ENCODE data around the gene STRA8. TPM values are rescaled to one million over a fixed set of nuclear protein-coding genes. Genes with fewer than 3 reads are reported as not detected.

The STRA8 gene
- total RNA-seq, 1 experiment from 2014 or later = not detected

- BruUV-seq (replicated peaks) = no TSS peak
- ChIA-PET CTCF (no interaction called here), POLR2A (no interaction called here)
- in situ Hi-C loops (cut with HindIII; ENCODE audit: low pct_unique_long_range_greater_than_20kb, low sequenced_read_pairs) = no loop called here
- no peaks in the 10 kb centered on the region for H3K27me3 ChIP-seq (ENCODE audit: control insufficient read depth, insufficient read depth, low read length)
- H3K27ac ChIP-seq (ENCODE audit: low read length) = no peak overlapping the region
- H3K4me3 ChIP-seq (ENCODE audit: low read depth in 2 of 2, low read length in 2 of 2) = no peak overlapping the region
- ATAC-seq (no peak), DNase-seq (ENCODE audit: low read depth, low spot score) (no peak)
- no peak for TF ChIP-seq POLR2AphosphoS5 (IDR thresholded peaks at IDR 0.05; ENCODE audit: low read depth, low read length)
- H3K4me1 ChIP-seq (ENCODE audit: control insufficient read depth, insufficient read depth, low read length) = 0 out of 2 replicates have a peak, but pooled peaks cover 3% of the 10 kb centered on the region
- H3K36me3 ChIP-seq (ENCODE audit: control insufficient read depth, insufficient read depth, low read length) = no peaks in the 10 kb centered on the region
- intact Hi-C loops (cut with micrococcal nuclease; ENCODE audit: unreplicated experiment) = loop anchor here (5.0 to 10.0 kb wide), 2 partner anchors 221 to 273 kb away; partner anchors contain the start of gene NUP205
- no peaks in the 10 kb centered on the region for H3K9me3 ChIP-seq (ENCODE audit: control insufficient read depth, insufficient read depth, low read depth, low read length)
Measured at GRCh38 chr7:135283959-135284638, 50.5 kb downstream of the STRA8 start.

- H3K9me3 ChIP-seq (ENCODE audit: control insufficient read depth, insufficient read depth, low read depth, low read length) = no peaks in the 10 kb centered on the region
- TF ChIP-seq SIN3A (IDR thresholded peaks at IDR 0.05; ENCODE audit: borderline replicate concordance, insufficient read depth, low read depth, low read length) (no peak), REST (IDR thresholded peaks at IDR 0.05; ENCODE audit: insufficient read depth in 1 of 2, low read depth in 2 of 2, low read length in 1 of 2) (no peak), POLR2AphosphoS5 (IDR thresholded peaks at IDR 0.05; ENCODE audit: low read depth, low read length) (no peak), TCF7L2 (IDR thresholded peaks at IDR 0.05; ENCODE audit: low read depth, low read length) (no peak)
- TF ChIP-seq, protein P1, sequence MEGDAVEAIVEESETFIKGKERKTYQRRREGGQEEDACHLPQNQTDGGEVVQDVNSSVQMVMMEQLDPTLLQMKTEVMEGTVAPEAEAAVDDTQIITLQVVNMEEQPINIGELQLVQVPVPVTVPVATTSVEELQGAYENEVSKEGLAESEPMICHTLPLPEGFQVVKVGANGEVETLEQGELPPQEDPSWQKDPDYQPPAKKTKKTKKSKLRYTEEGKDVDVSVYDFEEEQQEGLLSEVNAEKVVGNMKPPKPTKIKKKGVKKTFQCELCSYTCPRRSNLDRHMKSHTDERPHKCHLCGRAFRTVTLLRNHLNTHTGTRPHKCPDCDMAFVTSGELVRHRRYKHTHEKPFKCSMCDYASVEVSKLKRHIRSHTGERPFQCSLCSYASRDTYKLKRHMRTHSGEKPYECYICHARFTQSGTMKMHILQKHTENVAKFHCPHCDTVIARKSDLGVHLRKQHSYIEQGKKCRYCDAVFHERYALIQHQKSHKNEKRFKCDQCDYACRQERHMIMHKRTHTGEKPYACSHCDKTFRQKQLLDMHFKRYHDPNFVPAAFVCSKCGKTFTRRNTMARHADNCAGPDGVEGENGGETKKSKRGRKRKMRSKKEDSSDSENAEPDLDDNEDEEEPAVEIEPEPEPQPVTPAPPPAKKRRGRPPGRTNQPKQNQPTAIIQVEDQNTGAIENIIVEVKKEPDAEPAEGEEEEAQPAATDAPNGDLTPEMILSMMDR (IDR thresholded peaks at IDR 0.05) = no peak
- ChIA-PET CTCF (no interaction called here), POLR2A (no interaction called here)
- no peaks in the 10 kb centered on the region for H3K36me3 ChIP-seq (ENCODE audit: control insufficient read depth, insufficient read depth, low read length)
- ATAC-seq = no peak
- no peaks in the 10 kb centered on the region for H3K27me3 ChIP-seq (ENCODE audit: control insufficient read depth, insufficient read depth, low read length)
- H3K27ac ChIP-seq (ENCODE audit: low read length) = no peak overlapping the region
- no TSS peak for BruUV-seq (replicated peaks)
- intact Hi-C loops (cut with micrococcal nuclease; ENCODE audit: unreplicated experiment) (loop anchor here (5.0 to 10.0 kb wide), 2 partner anchors 37 to 219 kb away; no protein-coding TSS in a partner anchor), in situ Hi-C loops (cut with HindIII; ENCODE audit: low pct_unique_long_range_greater_than_20kb, low sequenced_read_pairs) (no loop called here)
- 0 out of 2 replicates have a peak, but pooled peaks cover 3% of the 10 kb centered on the region for H3K4me1 ChIP-seq (ENCODE audit: control insufficient read depth, insufficient read depth, low read length)
- no peak overlapping the region for H3K4me3 ChIP-seq (ENCODE audit: low read depth in 2 of 2, low read length in 2 of 2)
- DNase-seq (ENCODE audit: low read depth, low spot score) = no peak
Measured at GRCh38 chr7:135285547-135286233, 52.1 kb downstream of the STRA8 start.

DNA sequence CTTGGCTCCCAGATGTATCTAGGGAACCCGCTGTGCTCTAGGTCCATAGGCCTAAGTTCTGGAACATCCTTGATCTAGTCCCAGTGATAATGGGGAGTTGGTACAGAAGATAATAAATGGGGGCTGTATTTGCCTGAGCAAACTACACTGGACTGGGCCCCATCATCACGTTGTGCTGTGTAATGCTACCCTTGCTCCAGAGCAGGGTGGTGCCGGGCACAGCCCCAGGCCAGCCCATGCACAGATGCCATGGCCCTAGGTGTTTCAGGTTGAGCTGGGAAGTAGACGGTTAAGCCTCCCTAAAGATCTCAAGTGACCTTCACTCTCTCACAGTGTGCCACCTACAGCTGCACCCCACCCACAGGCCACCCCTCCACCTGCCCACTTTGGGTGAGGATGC lies 53.2 kb downstream of the STRA8 start:
- POLR2A ChIA-PET = no interaction called here
- no peak for DNase-seq (ENCODE audit: low read depth, low spot score)
- ATAC-seq = no peak
- TF ChIP-seq TCF7L2 (IDR thresholded peaks at IDR 0.05; ENCODE audit: low read depth, low read length) (no peak), POLR2AphosphoS5 (IDR thresholded peaks at IDR 0.05; ENCODE audit: low read depth, low read length) (no peak), REST (IDR thresholded peaks at IDR 0.05; ENCODE audit: insufficient read depth in 1 of 2, low read depth in 2 of 2, low read length in 1 of 2) (no peak), SIN3A (IDR thresholded peaks at IDR 0.05; ENCODE audit: borderline replicate concordance, insufficient read depth, low read depth, low read length) (no peak)
- TF ChIP-seq, protein P1 (IDR thresholded peaks at IDR 0.05) = no peak
- Histone ChIP-seq H3K27ac (ENCODE audit: low read length) (no peak overlapping the region), H3K4me1 (ENCODE audit: control insufficient read depth, insufficient read depth, low read length) (no peaks in the 10 kb centered on the region), H3K27me3 (ENCODE audit: control insufficient read depth, insufficient read depth, low read length) (no peaks in the 10 kb centered on the region), H3K4me3 (ENCODE audit: low read depth in 2 of 2, low read length in 2 of 2) (no peak overlapping the region), H3K36me3 (ENCODE audit: control insufficient read depth, insufficient read depth, low read length) (no peaks in the 10 kb centered on the region), H3K9me3 (ENCODE audit: control insufficient read depth, insufficient read depth, low read depth, low read length) (no peaks in the 10 kb centered on the region)
- CTCF ChIA-PET = no interaction called here
- intact Hi-C loops (cut with micrococcal nuclease; ENCODE audit: unreplicated experiment) (loop anchor here (5.0 to 10.0 kb wide), 2 partner anchors 35 to 218 kb away; no protein-coding TSS in a partner anchor), in situ Hi-C loops (cut with HindIII; ENCODE audit: low pct_unique_long_range_greater_than_20kb, low sequenced_read_pairs) (no loop called here)
- BruUV-seq (replicated peaks) = no TSS peak
